Osteoblast (primary cell): ENCODE measurements around the gene CYP2A6. TPM values are rescaled to one million over a fixed set of nuclear protein-coding genes. Genes with fewer than 3 reads are reported as not detected.
A peak's percentile ranks its signal among the peaks of the same experiment; 100 is the strongest.

Source experiments
- DNase-seq: peaks from one replicate; pipeline ENCODE4 v3.0.0; 2011; ENCODE audit warnings: low spot score, mixed read lengths; ENCODE audit not compliant: insufficient read length; ENCODE audit errors: missing footprints
- H2AFZ ChIP-seq: 2 replicates; pipeline ENCODE4 v1.6.0; 2011; ENCODE audit warnings: mild to moderate bottlenecking, low read length
- H3K27ac ChIP-seq: 2 replicates; pipeline ENCODE4 v1.5.1; 2011; ENCODE audit warnings: mild to moderate bottlenecking, low read depth, low read length, moderate library complexity
- H3K27me3 ChIP-seq: 2 replicates; pipeline ENCODE4 v1.6.0; 2012; ENCODE audit warnings: mild to moderate bottlenecking, control low read depth, inconsistent platforms, low read length, moderate library complexity; ENCODE audit not compliant: insufficient read depth
- H3K36me3 ChIP-seq: 2 replicates; pipeline ENCODE4 v1.5.1; 2011; ENCODE audit warnings: mild to moderate bottlenecking, low read length, control low read depth, moderate library complexity; ENCODE audit not compliant: insufficient read depth
- H3K4me1 ChIP-seq: 2 replicates; pipeline ENCODE4 v1.5.1; 2011; ENCODE audit warnings: mild to moderate bottlenecking, low read length, control low read depth, moderate library complexity; ENCODE audit not compliant: insufficient read depth
- H3K4me2 ChIP-seq: 2 replicates; pipeline ENCODE4 v1.6.0; 2011; ENCODE audit warnings: mild to moderate bottlenecking, low read length; ENCODE audit not compliant: insufficient read depth
- H3K4me3 ChIP-seq: fragments of 200-600 bp; sonication (generic); 3 replicates; pipeline ENCODE4 v1.5.1; 2012; ENCODE audit warnings: mild to moderate bottlenecking, low read length, inconsistent platforms; ENCODE audit not compliant: insufficient read depth
- H3K79me2 ChIP-seq: 2 replicates; pipeline ENCODE4 v1.6.0; 2012; ENCODE audit warnings: mild to moderate bottlenecking, low read length, control low read depth, inconsistent platforms; ENCODE audit not compliant: insufficient read depth
- H3K9me3 ChIP-seq: 2 replicates; pipeline ENCODE4 v1.5.1; 2011; ENCODE audit warnings: low read depth, low read length, control low read depth
- H4K20me1 ChIP-seq: 2 replicates; pipeline ENCODE4 v1.6.0; 2012; ENCODE audit warnings: mild to moderate bottlenecking, low read length, control low read depth; ENCODE audit not compliant: insufficient read depth
- CTCF ChIP-seq: IDR thresholded peaks from 2 replicates; pipeline ENCODE4 v1.5.1; 2011; ENCODE audit warnings: mild to moderate bottlenecking, low read depth, low read length, moderate library complexity; ENCODE audit errors: extremely low read depth
- total RNA-seq: library from RNA; depleted of rRNA; stranded (reverse); fragments of >200 nt; gene quantifications from 2 replicates; pipeline ENCODE4 v1.2.3, GENCODE V29; 2012

CYP2A6 gene
- total RNA-seq, 1 donor, result not detected

- Histone ChIP-seq H3K27ac (peak overlapping the region; percentile 41), H3K36me3 (peaks cover 56% of the 10 kb centered on the region), H4K20me1 (peaks cover 93% of the 10 kb centered on the region), H2AFZ (no peak overlapping the region), H3K4me3 (no peak overlapping the region), H3K4me1 (peaks cover 47% of the 10 kb centered on the region), H3K9me3 (no peaks in the 10 kb centered on the region), H3K4me2 (no peak overlapping the region), H3K79me2 (peaks cover 95% of the 10 kb centered on the region), H3K27me3 (no peaks in the 10 kb centered on the region)
- no peak for TF ChIP-seq CTCF
- peak; percentile 53 for DNase-seq
These were observed 46.1 kb downstream of the CYP2A6 start for GRCh38 chr19:40803857-40804782.

DNA sequence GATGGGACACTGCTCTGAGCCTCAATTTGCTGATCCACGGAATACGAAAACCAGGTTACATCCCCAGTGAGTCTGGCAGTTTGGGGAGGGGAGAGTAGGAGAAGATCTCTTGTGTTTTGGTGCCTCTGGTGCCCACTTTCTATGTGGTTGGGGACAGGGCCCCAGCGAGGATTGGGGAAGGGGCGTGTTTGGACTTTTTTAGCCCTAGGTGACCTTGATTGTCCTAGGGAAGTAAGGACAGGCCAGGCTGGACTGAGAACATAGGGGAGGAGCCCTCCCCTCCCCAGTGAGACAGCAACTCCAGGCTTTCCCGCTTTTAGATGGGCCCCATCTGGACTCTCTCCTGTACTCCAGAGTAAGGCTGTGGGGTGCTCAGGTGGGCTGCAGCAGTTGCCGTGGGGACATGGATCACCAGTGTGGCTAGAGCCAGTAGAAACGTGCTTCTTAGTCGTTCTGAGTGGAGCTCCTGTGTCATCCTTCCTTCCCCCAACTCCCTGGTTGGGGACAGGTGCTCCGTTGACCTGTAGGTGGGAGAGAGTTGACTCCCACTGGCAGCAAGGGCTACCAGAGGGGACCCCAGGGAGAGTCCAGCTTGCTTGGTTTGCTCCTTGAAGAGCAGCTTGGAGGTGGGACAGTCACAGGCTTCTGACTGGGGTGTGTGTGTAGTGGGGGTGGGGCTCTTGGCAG is 46.9 kb downstream of the CYP2A6 start:
- peaks cover 50% of the 10 kb centered on the region for H3K36me3 ChIP-seq
- no peak overlapping the region for H3K4me2 ChIP-seq
- peaks cover 85% of the 10 kb centered on the region for H4K20me1 ChIP-seq
- peak overlapping the region; percentile 45 for H3K27ac ChIP-seq
- no peak overlapping the region for H3K4me3 ChIP-seq
- peaks cover 93% of the 10 kb centered on the region for H3K79me2 ChIP-seq
- H3K4me1 ChIP-seq, result peaks cover 47% of the 10 kb centered on the region
- no peak overlapping the region for H2AFZ ChIP-seq
- no peaks in the 10 kb centered on the region for H3K27me3 ChIP-seq
- DNase-seq, result peak; percentile 47
- no peak for TF ChIP-seq CTCF
- no peaks in the 10 kb centered on the region for H3K9me3 ChIP-seq

- H4K20me1 ChIP-seq, result peaks cover 78% of the 10 kb centered on the region
- peak overlapping the region; percentile 45 for H3K27ac ChIP-seq
- DNase-seq, result peak; percentile 74
These were observed 47.7 kb downstream of the CYP2A6 start for GRCh38 chr19:40802300-40803169.

More at GRCh38 chr19:40802300-40803169, 47.7 kb downstream of the CYP2A6 start:
- Histone ChIP-seq H3K4me1 (peaks cover 50% of the 10 kb centered on the region), H3K4me3 (peak overlapping the region; percentile 53), H3K4me2 (peak overlapping the region; percentile 94), H2AFZ (no peak overlapping the region), H3K9me3 (no peaks in the 10 kb centered on the region), H3K36me3 (peaks cover 42% of the 10 kb centered on the region), H3K79me2 (peaks cover 85% of the 10 kb centered on the region), H3K27me3 (no peaks in the 10 kb centered on the region)
- TF ChIP-seq CTCF, result no peak
